Sigmoid colon (tissue), 4 donors: Measurements from ENCODE around the gene TMEM204.

Source experiments
- POLR2A ChIP-seq, 2 donors: fragments of 450-650 bp; IDR thresholded peaks; one replicate each; pipeline ENCODE4 v1.6.1; 2016; ENCODE audit warnings: antibody characterized with exemption in 2 of 2, mild to moderate bottlenecking in 2 of 2, moderate library complexity in 2 of 2
- POLR2AphosphoS5 ChIP-seq, 4 donors: sonication (generic); formaldehyde crosslinking; IDR thresholded peaks; one replicate each; pipeline ENCODE4 v1.6.1; 2017; ENCODE audit warnings: antibody characterized with exemption in 4 of 4
- TF ChIP-seq, protein P1 (sequence below), 4 experiments: fragments of 450-650 bp in 3 of 4; fragments of 200-600 bp in 1 of 4; IDR thresholded peaks; one replicate each; pipeline ENCODE4 v1.5.1; 2016 to 2019; ENCODE audit warnings: antibody characterized with exemption in 4 of 4, mild to moderate bottlenecking in 3 of 4, moderate library complexity in 2 of 4

DNA sequence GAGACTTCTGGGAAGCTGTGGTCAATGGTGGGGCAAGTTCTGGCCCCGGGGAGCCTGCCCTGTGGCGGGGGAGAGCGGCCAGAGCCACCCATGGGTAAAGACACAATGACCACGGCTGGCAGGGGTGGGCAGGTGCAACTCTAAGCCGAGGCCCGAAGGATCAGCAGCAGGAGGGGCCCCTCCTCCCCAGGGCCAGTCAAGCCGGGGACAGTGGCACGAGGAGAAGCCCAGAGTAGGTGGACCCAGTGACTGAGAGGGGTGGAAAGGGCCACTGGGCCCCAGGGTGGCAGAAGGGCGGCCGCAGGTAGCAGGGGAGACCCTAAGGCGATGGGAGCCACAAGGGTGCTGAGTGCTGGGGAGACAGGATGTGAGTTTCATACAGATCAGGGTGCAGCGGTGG, 17.7 kb downstream of the TMEM204 start:
- TF ChIP-seq, protein P1, sequence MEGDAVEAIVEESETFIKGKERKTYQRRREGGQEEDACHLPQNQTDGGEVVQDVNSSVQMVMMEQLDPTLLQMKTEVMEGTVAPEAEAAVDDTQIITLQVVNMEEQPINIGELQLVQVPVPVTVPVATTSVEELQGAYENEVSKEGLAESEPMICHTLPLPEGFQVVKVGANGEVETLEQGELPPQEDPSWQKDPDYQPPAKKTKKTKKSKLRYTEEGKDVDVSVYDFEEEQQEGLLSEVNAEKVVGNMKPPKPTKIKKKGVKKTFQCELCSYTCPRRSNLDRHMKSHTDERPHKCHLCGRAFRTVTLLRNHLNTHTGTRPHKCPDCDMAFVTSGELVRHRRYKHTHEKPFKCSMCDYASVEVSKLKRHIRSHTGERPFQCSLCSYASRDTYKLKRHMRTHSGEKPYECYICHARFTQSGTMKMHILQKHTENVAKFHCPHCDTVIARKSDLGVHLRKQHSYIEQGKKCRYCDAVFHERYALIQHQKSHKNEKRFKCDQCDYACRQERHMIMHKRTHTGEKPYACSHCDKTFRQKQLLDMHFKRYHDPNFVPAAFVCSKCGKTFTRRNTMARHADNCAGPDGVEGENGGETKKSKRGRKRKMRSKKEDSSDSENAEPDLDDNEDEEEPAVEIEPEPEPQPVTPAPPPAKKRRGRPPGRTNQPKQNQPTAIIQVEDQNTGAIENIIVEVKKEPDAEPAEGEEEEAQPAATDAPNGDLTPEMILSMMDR (IDR thresholded peaks at IDR 0.05), result no peak
- TF ChIP-seq POLR2A (IDR thresholded peaks at IDR 0.05) (no peak), POLR2AphosphoS5 (IDR thresholded peaks at IDR 0.05) (no peak)
